ENCODE measurements around the gene MACROD2.

GRCh38 chr20:14525426-14525825 lies 530.1 kb downstream of the MACROD2 start:
- no peak for TF ChIP-seq EP300 (IDR thresholded peaks at IDR 0.05)
- TF ChIP-seq, protein P1, sequence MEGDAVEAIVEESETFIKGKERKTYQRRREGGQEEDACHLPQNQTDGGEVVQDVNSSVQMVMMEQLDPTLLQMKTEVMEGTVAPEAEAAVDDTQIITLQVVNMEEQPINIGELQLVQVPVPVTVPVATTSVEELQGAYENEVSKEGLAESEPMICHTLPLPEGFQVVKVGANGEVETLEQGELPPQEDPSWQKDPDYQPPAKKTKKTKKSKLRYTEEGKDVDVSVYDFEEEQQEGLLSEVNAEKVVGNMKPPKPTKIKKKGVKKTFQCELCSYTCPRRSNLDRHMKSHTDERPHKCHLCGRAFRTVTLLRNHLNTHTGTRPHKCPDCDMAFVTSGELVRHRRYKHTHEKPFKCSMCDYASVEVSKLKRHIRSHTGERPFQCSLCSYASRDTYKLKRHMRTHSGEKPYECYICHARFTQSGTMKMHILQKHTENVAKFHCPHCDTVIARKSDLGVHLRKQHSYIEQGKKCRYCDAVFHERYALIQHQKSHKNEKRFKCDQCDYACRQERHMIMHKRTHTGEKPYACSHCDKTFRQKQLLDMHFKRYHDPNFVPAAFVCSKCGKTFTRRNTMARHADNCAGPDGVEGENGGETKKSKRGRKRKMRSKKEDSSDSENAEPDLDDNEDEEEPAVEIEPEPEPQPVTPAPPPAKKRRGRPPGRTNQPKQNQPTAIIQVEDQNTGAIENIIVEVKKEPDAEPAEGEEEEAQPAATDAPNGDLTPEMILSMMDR (IDR thresholded peaks at IDR 0.05): no peak
- TF ChIP-seq POLR2A (IDR thresholded peaks at IDR 0.05): no peak

All from tibial nerve (tissue), 4 donors.